Right hindlimb (tissue), 1 donor: Measurements from ENCODE around the gene KANK4.
"Not testable (repeated sequence)": the region's sequence is repeated elsewhere in the genome, so short reads cannot be mapped to it uniquely, and the experiment has no call there.

ENCODE experiments used
- DNase-seq: peaks from one replicate; pipeline ENCODE4 v3.0.0-alpha.2; 2018

KANK4 gene

DNA sequence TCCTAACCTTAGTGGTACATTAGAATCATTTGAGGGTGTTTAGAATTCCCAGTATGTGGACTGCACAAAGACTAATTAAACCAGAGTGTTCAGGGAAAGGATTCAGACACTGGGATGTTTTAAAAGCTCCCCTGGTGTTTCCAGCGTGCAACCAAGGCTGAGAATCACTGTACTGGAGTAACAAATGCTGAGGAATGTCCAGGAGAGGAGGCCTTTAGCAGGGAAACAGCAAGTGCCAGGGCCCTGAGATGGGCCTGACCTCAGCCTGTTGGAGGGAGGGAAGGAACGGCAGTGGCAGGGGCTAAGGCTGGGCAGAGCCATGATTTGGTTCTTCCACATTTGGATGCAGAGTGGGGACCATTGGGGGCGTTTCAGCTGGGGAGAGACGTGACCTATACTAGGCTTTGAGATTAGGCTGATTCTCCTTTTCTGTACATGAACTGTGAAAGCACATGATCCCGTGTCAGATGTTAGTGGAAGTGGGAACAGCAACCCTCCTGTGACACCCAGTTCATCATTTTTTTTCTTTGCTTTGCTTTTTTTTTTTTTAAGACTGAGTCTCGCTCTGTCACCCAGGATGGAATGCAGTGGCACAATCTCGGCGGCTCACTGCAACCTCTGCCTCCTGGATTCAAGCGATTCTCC lies 49.3 kb downstream of the KANK4 start:
- DNase-seq: no peak

DNA sequence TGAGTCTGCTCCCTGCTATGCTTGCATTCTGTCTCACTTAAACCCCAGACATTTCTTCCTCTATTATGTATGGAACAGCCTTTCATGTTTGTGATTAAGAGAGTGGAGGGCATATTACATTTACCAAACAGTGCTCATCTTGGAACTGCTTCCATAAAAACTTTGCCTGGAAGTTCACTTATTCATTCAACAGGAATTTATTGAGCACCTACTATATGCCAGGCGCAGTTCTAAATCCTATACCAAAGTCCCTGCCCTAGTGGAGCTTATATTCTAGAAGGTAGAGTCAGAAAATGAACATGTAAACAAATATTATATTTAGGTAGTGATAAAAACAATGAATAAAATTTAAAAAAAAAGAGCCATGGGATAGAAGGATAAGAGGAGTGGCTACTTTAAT lies 49.8 kb downstream of the KANK4 start:
- DNase-seq: no peak

DNA sequence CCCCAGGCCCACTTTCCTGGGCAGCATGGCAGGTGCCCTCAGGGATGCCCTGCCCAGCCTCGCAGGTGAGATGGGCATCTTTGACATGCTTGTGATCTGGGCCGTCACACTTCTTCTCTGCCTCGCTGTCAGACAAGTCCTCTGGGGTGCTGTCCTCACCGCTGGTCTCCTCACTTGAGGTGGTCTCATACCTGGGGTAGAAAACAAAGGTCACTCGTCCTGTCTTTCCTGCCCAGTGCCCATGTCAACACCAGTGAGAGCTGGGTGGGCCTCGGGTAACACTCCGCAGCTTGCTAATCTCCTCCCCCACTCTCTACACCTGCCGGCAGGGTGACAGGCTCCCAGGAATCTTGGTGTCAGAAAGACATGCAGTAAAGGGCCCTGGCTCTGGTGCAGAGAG lies 50.9 kb downstream of the KANK4 start:
- DNase-seq: no peak

DNA sequence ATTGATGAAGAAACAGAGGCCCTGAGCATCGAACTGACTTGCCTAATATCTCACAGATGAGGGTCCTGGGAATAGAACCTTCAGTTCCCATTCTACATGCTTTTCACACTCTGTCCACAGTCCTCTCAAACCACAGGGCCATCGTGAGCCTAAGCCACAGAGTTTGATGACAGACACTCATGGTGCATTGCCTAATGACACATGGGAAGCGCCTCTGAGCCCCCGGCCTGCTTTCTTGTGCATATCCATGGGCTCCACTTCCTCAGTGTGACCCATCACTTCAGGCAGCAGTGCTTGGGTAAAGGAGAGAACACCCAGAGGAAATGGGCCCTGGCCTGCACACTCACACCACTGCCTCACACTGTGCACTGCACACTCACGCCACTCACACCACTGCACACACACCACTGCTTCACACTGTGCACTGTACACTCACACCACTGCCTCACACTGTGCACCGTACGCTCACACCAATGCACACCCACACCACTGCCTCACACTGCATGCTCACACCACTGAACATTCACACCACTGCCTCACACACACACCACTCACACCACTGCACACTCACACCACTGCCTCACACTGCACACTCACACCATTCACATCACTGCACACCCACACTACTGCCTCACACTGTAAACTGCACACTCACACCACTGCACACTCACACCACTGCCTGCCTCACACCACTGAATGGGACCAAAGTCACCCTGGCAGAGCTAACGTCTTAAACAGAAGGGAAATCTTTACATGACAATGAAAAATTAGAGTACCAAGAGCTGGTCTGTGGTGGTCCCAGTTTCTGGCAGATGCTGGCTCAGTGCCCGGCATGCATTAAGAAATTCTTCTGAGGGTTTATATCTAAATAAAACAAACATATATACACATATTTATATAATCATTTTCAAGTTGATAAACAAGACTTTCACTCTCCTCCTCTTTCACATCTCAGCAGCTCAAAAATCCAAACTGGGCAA lies 53.0 kb downstream of the KANK4 start:
- DNase-seq: no peak

DNA sequence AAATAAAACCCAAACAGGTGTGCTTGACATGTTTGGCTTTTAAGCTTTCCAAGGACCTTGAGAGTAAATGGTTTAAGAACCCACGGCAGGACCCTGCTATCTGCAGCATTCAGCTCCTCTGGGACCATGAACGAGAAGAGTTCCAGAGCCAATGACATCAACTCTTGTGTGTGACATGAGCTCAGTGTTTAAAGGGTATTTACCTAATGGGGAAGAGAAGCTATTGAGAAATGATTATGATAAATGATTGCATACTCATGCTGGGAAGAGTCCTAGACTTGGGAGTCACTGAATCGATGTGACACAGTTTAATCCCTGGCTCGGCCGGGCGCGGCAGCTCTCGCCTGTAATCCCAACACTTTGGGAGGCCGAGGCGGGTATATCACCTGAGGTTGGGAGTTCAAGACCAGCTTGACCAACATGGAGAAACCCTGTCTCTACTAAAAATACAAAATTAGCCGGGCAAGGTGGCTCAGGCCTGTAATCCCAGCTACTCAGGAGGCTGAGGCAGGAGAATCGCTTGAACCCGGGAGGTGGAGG lies 55.4 kb downstream of the KANK4 start:
- DNase-seq: no peak

DNA sequence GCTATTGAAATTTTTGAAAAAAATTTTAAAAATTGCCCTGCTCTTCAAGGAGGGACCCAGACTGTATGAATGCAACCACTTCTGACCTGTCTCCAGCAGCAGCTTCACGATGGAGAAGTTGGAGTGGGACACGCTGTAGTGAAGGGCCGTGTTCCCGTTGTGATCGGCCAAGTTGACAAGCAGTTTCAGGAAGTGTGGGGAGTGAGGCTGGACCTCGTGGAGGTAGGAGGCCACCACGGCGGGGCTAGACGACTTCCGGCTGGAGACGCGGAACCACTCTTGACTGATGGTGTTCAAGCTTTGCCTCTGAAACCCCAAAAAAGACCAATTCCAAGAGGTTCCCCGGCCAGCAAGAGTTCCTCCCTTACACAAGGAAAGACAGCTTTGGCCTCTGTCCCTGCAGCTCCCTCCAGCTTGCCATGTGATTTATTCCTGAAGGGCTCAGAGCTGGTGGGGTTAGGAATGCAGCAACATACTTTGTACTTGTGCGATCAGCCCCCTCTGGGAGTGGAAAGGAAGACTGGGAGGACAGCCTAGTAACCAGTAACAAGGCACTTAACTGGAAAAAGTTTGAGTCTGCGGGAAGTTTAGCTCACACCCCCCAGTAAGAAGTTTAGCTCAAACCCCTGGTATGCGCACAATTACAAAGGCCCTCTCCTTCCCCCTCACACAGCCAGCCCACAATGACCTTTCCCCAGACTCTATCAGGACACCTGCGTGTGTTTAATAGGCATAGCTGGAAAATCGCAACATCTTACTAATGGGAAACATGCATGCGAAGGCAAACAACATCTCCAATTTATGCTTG lies 56.0 kb downstream of the KANK4 start:
- no peak for DNase-seq

DNA sequence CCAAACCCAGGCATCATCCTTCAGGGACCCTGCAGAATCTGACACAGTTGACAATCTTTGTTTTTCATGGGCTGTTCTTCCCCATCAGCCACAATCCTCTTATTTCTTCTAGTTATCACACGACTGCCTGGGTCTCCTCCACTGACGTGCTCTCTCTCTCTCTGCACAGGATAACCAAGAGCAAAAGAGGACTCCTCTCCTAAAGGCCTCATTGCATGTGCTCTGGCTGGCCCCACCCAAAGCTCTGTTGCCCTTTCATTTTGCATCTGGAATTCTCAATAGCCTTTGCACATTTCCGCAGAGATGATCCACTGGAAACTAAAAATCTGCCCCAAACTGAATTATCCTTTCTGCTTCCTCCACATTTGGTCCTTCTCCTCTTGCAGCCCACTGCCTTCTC lies 58.5 kb downstream of the KANK4 start:
- DNase-seq: no peak

DNA sequence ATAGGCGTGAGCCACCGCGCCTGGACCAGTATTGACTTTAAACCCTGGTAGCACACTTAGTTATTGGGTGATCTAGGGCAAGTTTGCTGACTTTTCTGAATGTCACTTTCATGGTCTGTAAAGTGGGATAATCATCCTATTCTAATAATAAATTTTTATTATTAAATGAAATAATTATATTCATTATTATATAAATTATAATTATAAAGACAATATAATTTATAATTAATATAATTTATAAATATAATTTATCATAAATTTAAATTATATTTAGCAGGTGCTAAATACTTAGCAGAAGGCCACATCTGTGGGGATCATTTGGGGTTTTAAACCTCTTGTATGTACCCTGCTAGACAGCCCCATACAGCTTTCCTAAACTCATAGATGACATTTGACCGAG lies 59.7 kb downstream of the KANK4 start:
- DNase-seq: no peak

DNA sequence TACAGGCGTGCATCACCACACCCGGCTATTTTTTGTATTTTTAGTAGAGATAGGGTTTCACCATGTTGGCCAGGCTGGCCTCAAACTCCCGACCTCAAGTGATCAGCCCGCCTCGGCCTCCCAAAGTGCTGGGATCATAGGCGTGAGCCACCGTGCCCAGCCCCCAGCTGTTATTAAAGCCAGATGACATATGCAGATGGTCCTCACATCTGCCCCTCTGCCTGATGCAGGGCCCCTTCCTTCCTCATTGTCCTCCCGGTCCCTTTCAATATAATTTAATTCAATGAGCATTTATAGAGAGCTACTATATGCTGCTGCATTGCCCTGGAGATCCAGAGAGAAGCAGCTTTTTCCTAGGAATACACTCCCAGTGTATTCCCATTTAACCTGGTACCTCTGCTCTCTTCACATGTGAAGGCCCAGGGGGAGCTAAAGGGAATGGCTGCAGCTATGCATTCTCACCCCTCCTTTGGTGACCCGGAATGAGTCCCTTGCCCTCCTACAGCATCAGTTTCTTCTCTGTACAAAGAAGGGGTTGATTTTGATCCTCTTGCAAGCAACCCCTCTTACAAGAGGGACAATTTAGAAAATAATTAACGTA lies 69.0 kb downstream of the KANK4 start:
- no peak for DNase-seq

DNA sequence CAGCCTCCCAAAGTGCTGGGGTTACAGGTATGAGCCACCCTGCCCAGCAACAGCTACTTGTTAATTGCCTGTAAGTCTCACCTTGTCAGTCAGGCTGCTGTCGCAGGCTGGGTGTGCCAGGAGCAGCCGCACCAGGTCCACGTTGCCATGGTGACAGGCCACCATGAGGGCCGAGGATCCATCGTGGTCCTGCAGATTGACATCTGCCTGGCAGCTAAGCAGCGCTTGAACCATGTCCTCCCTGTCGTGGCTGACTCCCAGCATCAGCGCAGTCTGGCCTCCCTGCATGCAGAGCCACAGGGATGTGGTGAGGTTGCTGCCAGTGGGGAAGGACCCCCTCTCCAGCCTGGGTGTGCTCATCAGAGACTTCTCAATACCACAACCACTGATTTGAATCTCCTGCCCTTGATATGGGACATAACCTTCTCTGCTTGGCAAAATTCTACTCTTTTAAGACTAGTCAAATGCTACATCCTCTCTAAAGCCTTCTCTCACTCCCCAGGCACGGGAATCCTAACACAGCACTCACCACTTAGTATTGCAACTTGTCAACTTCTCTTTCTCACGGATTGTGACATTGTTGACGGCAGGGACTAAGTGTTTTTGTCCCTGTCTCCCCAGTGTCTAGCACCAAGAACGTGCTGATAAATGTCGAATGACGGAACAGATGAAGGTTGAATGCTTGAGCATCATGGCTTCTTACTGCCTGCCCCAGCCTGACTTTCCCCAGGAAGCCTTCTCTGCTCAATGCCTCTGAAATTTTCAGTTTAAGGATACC lies 71.7 kb downstream of the KANK4 start:
- no peak for DNase-seq

DNA sequence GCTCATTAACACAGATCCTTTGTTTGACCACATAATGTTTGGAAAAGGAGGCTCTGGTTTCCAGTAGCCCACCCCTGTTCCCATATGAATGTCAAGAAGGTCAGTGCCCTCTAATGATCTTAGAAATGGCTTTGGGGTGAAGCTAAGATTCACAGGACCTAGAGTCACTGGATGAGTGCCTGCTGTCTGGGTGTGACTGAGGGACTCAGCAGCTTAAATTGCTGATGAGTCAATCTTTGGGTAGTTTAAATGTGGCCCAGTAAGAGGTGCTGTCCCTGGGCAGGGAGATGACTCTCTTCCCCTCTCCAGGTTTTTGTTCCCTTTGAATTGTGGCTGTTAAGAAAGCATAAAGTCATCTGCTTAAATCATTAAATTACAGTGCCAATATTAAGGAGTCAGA lies 74.0 kb downstream of the KANK4 start:
- DNase-seq: no peak

DNA sequence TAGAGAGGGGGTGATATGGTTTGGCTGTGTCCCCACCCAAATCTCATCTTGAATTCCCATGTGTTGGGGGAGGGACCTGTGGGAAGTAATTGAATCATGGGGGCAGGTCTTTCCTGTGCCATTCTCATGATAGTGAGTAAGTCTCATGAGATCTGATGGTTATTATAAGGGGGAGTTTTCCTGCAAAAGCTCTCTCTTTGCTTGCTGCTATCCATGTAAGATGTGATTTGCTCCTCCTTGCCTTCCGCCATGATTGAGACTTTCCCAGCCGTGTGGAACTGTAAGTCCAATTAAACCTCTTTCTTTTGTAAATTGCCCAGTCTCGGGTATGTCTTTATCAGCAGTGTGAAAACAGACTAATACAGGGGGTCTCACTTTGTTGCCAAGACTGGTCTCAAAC lies 74.9 kb downstream of the KANK4 start:
- not testable (repeated sequence) for DNase-seq

DNA sequence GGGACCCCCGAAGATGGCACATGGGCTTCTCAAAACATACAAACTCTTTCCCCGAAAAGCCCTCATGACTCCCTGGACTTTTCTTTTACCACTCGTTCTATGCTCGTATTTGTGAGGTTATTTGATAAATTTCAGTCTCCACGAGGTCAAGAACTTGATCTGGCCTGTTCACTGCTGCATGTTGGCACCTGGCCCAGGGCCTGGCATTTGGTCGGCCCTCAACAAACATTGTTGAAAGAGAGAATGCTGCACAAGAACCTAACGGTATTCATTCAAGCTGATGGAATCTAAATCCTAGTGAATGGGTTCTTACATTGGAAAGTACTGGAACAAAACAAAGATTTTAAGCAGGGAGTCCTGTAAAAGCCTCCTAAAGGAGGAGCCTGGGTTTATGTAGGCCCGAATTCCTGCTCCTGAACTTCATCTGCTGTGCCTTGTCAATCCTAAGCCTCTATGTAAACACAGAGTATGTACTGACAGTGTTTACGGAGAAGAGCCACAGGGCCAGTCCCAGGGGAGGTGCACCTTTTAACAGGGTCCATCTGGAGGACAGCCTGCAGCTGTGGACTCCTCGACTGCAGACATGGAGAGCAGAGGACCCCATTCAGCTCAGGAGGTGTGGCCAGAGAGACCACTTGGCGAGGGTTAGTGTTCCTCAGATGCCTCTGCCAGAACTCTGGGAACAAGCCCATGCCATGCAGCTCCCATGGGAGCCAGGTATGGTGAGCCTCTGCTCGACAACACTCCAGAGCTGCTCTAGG lies 77.7 kb downstream of the KANK4 start:
- DNase-seq: no peak

DNA sequence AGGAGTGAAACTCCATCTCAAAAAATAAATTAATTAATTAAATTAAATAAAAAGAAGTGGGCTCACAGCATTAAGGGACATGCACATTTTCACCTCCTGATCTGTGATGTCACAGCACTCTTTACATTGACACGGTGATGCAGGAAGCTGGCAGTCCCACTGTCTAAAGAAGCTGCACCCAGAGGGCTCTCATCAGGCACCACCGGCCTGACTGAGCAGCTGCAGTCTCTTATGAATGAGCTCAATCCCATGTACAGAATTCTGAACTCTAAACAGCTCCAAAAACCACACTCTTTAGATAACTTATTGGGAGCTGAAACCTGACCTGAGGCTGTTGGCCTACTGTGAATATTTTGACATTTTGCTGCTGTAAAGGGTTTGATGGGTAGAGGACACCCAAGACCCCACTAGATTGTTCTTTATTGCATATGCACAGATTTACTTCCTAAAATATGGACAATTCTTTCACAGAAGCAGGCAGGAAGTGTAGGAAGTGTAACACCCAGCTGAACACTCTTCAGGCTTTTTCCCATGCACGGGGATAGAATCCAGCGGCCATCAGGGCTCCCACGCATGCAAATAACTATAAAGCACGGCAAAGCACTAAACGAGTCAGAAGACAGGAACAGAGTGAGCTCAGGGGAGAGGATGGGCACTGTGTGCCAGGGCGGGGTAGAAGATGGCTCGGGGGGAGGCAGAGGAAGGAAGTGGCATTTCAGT lies 78.4 kb downstream of the KANK4 start:
- DNase-seq: no peak

DNA sequence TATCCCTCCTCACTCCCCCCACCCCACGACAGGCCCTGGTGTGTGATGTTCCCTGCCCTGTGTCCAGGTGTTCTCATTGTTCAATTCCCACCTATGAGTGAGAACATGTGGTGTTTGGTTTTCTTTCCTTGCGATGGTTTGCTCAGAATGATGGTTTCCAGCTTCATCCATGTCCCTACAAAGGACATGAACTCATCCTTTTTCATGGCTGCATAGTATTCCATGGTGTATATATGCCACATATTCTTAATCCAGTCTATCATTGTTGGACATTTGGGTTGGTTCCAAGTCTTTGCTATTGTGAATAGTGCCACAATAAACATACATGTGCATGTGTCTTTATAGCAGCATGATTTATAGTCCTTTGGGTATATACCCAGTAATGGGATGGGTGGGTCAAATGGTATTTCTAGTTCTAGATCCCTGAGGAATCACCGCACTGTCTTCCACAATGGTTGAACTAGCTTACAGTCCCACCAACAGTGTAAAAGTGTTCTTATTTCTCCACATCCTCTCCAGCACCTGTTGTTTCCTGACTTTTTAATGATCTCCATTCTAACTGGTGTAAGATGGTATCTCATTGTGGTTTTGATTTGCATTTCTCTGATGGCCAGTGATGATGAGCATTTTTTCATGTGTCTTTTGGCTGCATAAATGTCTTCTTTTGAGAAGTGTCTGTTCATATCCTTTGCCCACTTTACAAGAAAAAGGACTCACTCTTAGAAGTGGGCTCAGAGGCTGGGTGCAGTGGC lies 79.4 kb downstream of the KANK4 start:
- not testable (repeated sequence) for DNase-seq

DNA sequence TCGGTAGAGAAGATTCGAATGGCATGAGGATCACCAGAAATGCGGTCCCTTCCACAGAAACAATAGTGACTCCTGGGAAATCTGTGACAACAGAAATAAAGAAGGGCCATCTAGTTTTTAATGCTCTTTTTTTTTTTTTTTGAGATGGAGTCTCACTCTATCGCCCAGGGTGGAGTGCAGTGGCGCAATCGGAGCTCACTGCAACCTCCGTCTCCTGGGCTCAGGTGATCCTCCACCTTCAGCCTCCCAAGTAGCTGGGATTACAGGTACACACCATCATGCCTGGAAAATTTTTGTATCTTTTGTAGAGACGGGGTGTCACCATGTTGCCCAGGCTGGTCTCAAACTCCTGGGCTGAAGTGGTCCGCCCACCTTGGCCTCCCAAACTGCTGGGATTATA lies 80.7 kb downstream of the KANK4 start:
- no peak for DNase-seq

DNA sequence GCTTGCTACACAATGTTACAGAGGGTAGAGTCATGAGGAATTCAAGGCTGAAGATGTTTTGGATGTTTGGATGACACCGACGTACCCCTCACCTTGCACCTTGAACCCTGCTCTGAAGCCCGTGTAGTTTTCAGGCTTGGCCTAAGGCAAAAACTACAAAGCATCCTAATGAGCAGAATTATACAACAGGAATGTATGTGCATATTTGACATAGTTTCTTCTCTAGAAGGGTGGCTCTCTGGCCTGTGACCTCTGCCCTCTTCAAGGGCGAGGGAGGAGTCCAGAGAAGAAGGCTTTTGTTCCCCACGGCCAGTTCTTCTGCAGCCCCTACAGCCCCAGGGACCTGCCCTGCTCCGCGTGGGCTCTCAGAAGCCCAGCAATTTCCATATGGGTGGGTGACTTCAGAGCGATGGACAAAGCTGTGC lies 81.3 kb downstream of the KANK4 start:
- no peak for DNase-seq

DNA sequence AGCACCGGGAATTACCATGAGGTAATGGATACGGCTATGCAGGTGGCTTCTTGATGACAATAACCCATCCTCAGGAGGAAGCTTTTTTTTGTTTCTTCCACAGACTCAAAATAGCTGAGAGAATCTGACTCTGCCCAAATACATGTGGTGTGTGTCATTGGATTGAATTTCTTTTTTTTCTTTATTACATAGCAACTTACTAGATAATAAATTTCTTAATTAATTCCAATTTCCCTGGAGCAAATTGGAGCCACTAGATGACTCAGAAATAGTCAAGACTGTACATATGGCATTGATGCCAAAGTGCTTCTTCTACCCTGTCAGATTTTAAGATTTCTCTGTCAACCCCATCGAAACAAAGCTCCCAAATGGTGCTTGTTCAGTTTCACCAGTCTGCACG lies 81.9 kb downstream of the KANK4 start:
- no peak for DNase-seq

DNA sequence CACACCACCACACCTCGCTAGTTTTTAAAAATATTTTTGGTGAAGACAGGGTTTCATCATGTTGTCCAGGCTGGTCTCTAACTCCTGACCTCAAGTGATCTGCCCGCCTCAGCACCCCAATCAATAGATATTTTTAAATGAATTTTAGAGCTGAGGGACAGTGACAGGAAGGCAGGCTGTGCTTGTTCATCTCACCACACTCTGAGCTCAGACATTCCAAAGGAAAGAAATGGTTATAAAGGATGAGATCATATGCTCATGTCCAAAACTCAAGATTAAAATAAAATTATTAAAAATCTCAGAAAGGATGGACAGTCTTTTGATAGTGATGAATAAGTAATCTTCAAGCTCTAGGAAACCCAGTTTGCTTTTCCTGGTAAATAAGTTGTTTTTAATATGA lies 83.7 kb downstream of the KANK4 start:
- DNase-seq: no peak

DNA sequence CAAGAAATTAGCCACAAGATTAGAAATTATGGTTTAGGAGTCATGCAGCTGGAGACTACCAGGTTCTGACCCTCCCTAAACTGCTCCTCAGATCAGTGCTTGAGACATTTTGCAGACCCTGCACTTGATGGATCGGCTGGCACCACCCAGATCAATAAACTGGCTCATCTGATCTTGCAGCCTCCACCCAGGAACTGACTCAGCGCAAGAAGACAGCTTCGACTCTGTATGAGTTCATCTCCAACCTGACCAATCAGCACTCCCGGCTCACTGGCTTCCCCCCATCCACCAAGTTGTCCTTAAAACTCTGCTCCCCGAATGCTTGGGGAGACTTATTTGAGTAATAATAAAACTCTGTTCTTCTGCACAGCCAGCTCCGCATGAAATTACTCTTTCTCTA lies 84.5 kb downstream of the KANK4 start:
- no peak for DNase-seq
